HG02571 (cell line): Measurements from ENCODE around the gene OBP2A.
"Not testable (repeated sequence)": the region's sequence is repeated elsewhere in the genome, so short reads cannot be mapped to it uniquely, and the experiment has no call there.

Experiments
- ATAC-seq: cut with Tn5 transposase; IDR thresholded peaks from one replicate; pipeline ENCODE4 v1.9.1; 2021; ENCODE audit warnings: mild to moderate bottlenecking, moderate library complexity; ENCODE audit not compliant: unreplicated experiment

OBP2A gene

GRCh38 chr9:135509458-135509857, 36.5 kb upstream of the OBP2A start:
- no peak for ATAC-seq

DNA sequence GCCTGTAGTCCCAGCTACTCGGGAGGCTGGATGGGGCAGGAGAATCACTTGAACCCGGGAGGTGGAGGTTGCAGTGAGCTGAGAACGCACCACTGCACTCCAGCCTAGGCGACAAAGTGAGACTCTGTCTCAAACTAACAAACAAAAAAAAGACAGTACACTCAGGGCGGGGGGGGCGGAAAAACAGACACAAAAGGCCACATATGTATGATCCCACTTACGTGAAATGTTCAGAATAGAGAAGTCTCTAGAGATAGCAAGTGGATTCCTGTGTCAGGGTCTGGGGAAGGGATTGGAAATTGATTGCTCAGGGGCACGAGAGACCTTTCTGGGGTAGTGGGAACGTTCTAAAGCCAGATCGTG, 33.7 kb upstream of the OBP2A start:
- no peak for ATAC-seq

GRCh38 chr9:135512904-135513303, 33.0 kb upstream of the OBP2A start:
- no peak for ATAC-seq

DNA sequence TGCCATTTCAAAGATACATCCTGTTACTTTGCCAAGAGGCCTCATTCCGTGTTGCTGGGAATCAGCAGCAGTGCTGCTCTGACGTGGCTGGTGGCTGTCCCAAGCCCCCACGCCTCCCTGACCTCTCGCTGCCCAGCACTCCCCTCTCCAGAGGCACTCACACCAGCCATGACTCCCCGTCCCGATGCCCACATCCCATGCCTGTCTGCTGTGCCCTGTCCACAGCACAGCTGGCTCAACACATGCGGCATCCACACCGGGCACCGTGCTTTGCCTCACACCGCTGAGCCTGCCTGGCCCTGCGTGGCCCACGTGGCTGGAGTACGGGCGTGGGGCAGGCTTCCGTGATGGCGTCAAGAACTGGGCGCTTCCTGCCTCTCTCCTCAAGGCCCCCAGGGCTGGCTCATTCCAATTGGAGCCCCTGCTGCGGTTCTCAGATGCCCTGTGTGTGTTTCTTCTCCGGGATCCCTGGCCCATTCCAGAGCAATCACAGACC, 32.5 kb upstream of the OBP2A start:
- ATAC-seq, result no peak

- ATAC-seq, result not testable (repeated sequence)
Measured at GRCh38 chr9:135513906-135514305, 32.0 kb upstream of the OBP2A start.

GRCh38 chr9:135514342-135515082, 31.4 kb upstream of the OBP2A start:
- ATAC-seq, result no peak

GRCh38 chr9:135515083-135515951, 30.6 kb upstream of the OBP2A start:
- no peak for ATAC-seq

GRCh38 chr9:135516132-135516860, 29.6 kb upstream of the OBP2A start:
- ATAC-seq, result no peak

DNA sequence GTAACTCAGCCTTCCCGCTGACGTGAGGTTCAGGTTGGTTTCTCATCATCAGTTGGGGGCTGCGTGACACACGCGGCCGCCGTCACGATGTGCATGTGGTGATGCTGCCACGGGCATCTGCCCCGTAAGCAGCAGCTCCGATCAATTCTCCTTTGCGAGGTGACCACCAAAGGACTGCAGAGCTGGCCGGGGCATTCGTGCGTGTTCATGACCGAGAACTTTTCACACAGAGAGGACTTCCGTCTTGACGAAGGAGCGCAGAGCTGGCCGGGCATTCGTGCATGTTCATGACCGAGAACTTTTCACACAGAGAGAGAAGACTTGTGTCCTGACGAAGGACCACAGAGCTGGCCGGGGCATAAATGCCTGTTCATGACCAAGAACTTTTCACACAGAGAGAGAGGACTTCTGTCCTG, 28.5 kb upstream of the OBP2A start:
- ATAC-seq, result no peak

DNA sequence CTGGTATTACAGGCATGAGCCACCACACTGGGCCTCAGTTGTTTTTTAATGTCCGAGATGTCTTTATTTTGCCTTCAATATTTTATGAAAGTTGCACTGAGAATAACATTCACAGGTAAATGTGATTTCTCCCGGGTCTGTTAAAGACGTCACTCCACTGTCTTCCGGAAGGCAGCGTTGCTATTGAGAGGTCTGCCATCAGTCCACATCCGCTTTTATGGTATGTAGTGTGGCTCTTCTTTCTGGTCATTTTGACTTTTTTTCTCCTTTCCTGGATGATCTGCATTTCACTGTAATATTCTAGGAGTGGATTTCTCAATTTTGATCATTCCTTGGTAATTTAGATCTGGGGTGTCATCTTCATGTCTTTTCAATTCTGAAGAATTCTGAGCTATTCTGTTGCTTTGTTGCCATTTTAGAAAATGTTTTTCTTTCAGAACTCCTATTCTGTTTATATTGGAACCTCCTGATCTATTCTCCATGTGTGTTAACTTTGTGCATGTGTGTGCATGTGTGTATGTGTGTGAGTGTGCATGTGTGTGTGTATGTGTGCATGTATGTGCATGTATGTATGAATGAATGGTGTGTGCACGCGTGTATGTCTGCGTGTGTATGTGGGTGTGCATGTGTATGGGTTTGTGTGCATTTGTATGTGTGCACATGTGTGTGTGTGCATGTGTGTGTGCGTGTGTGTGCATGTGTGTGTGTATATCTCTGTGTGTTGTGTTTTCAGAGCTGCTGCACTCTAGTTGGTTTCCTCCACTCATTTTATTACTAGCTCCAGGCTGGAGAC, 26.6 kb upstream of the OBP2A start:
- ATAC-seq, result no peak

DNA sequence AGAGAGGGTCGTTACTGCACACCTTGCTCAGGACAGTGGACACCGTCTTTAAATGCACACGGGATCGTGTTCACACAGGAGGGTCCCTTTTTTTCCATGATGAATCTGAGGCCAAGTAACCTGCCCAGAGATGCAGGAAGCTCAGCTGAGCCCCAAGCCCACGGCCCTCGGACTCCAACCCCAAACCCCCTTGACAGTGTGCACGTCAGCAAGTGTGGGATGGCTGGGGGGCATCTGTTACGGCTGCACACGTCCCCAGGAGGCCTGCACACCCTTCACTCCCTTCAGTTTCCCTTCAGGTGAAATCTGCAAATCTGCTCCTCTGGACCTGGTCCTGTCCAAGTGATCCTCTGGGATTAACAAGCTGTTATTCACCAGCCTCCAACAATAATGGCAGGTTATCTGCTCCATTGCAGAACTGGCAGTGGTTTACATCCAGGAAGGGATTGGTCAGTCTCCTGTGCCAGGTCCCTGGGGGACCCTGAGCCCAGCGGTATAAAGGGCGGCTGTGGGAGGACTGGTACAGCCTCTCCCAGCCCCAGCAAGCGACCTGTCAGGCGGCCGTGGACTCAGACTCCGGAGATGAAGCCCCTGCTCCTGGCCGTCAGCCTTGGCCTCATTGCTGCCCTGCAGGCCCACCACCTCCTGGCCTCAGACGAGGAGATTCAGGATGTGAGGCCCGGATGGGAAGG, 24.9 kb upstream of the OBP2A start, which contains the start of gene LCN1:
Gene LCN1, plus strand, starts transcription at position 525 of the 692 bp plus-strand sequence. Its CDS starts 58 bp downstream, at position 583.
- ATAC-seq, result no peak

GRCh38 chr9:135521608-135522095, 24.3 kb upstream of the OBP2A start:
- no peak for ATAC-seq

- ATAC-seq, result no peak
Measured at GRCh38 chr9:135522137-135522877, 23.6 kb upstream of the OBP2A start.

DNA sequence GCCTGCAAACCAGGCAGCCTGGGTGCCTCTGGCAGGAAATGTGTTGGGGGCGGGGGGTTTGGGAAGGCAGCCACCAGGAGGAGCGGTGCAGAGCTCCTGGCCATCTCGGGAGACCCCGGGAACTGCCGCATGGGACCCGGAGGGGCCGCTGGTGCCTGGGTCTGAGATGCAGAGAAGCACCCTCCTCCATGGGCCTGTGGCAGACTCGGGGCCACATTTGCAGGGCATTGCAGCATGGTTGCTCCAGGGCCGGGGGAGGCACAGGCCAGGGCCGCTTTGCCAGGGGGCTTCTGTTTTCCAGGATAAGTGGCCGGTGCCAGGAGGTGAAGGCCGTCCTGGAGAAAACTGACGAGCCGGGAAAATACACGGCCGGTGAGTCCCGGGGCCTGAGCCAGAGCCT, 23.0 kb upstream of the OBP2A start:
- no peak for ATAC-seq

GRCh38 chr9:135523521-135524129, 22.3 kb upstream of the OBP2A start:
- ATAC-seq, result no peak

DNA sequence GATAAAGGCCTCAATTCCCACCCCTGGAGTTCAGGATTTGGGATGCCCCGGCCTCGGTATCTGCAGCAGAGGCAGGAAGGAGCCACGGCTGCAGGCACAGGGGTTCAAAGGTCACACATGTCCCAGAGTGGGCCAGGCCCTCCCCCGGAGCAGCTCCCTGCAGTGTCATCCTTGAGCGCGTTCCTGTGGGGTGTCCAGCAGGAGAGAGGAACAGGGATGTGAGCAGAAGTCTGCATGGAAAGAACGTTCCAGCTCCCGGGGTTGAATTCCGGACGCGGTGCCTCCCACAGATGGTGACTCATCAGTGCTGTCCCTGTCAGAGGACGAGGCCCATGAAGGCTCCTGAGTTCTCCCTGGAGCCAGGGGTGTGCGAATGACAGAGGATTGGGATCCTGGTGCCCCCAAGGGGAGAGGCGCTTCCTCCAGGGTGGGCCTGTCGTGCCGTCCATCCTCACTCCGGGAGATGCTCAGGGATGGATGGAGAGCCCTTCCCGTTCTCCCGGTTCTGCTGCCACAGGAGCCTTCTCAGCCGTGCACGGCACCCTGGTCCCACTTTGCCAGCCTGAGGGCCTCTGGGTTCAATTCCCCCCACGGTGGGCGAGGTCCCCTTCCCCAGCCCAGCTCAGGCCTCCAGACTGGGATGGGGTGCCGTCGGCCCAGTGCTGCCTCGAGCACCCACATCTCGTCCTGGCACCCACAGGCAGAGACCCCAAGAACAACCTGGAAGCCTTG, 21.6 kb upstream of the OBP2A start:
- ATAC-seq, result no peak

- ATAC-seq, result no peak
Measured at GRCh38 chr9:135525241-135526088, 20.5 kb upstream of the OBP2A start.
